Measurements from ENCODE around the gene TBXAS1.
A peak's percentile ranks its signal among the peaks of the same experiment; 100 is the strongest.
"Not testable (repeated sequence)": the region's sequence is repeated elsewhere in the genome, so short reads cannot be mapped to it uniquely, and the experiment has no call there.

Gene TBXAS1

GRCh38 chr7:139825666-139826290 is 3.3 kb upstream of the TBXAS1 start:
- DNase-seq (ENCODE audit: low spot score) (peak; percentile 71), FAIRE-seq (peak; percentile 94)

GRCh38 chr7:139827042-139827441 is 2.0 kb upstream of the TBXAS1 start:
- DNase-seq (ENCODE audit: low spot score) (no peak), FAIRE-seq (no peak)

GRCh38 chr7:139828446-139828845 is 618 bp upstream of the TBXAS1 start:
- no peak for FAIRE-seq
- no peak for DNase-seq (ENCODE audit: low spot score)

- FAIRE-seq: no peak
Measured at GRCh38 chr7:139829775-139830117, 682 bp downstream of the TBXAS1 start.

GRCh38 chr7:139830292-139830691 is 1.2 kb downstream of the TBXAS1 start:
- DNase-seq (ENCODE audit: low spot score) (no peak), FAIRE-seq (peak; percentile 18)

More at GRCh38 chr7:139829775-139830117, 682 bp downstream of the TBXAS1 start:
- no peak for DNase-seq (ENCODE audit: low spot score)

- no peak for DNase-seq (ENCODE audit: low spot score)
Measured at GRCh38 chr7:139830782-139831501, 1.9 kb downstream of the TBXAS1 start.

GRCh38 chr7:139835848-139836247 is 6.8 kb downstream of the TBXAS1 start:
- not testable (repeated sequence) for DNase-seq (ENCODE audit: low spot score); FAIRE-seq

More at GRCh38 chr7:139830782-139831501, 1.9 kb downstream of the TBXAS1 start:
- no peak for FAIRE-seq

GRCh38 chr7:139837291-139837690 is 8.2 kb downstream of the TBXAS1 start:
- not testable (repeated sequence) for FAIRE-seq

GRCh38 chr7:139838276-139838675 is 9.2 kb downstream of the TBXAS1 start:
- no peak for DNase-seq (ENCODE audit: low spot score)
- FAIRE-seq: no peak

More at GRCh38 chr7:139837291-139837690, 8.2 kb downstream of the TBXAS1 start:
- DNase-seq (ENCODE audit: low spot score): not testable (repeated sequence)

- DNase-seq (ENCODE audit: low spot score): no peak
- FAIRE-seq: no peak
Measured at GRCh38 chr7:139838876-139839275, 9.8 kb downstream of the TBXAS1 start.

GRCh38 chr7:139840776-139841175 is 11.7 kb downstream of the TBXAS1 start:
- DNase-seq (ENCODE audit: low spot score): no peak
- FAIRE-seq: no peak

- FAIRE-seq: no peak
- DNase-seq (ENCODE audit: low spot score): no peak
Measured at GRCh38 chr7:139842401-139843210, 13.5 kb downstream of the TBXAS1 start.

- DNase-seq (ENCODE audit: low spot score); FAIRE-seq: not testable (repeated sequence)
Measured at GRCh38 chr7:139843211-139843537, 14.1 kb downstream of the TBXAS1 start.

GRCh38 chr7:139844779-139845442 is 15.8 kb downstream of the TBXAS1 start:
- DNase-seq (ENCODE audit: low spot score) (no peak), FAIRE-seq (no peak)

- DNase-seq (ENCODE audit: low spot score): no peak
- FAIRE-seq: no peak
Measured at GRCh38 chr7:139845443-139845805, 16.4 kb downstream of the TBXAS1 start.

- FAIRE-seq: no peak
Measured at GRCh38 chr7:139846297-139846696, 17.2 kb downstream of the TBXAS1 start.

GRCh38 chr7:139848274-139848673 is 19.2 kb downstream of the TBXAS1 start:
- DNase-seq (ENCODE audit: low spot score) (no peak), FAIRE-seq (no peak)

More at GRCh38 chr7:139846297-139846696, 17.2 kb downstream of the TBXAS1 start:
- DNase-seq (ENCODE audit: low spot score): no peak

GRCh38 chr7:139850906-139851305 is 21.8 kb downstream of the TBXAS1 start:
- DNase-seq (ENCODE audit: low spot score): no peak
- no peak for FAIRE-seq

- DNase-seq (ENCODE audit: low spot score) (no peak), FAIRE-seq (no peak)
Measured at GRCh38 chr7:139851770-139852481, 22.9 kb downstream of the TBXAS1 start.

- no peak for FAIRE-seq
- no peak for DNase-seq (ENCODE audit: low spot score)
Measured at GRCh38 chr7:139852482-139852845, 23.4 kb downstream of the TBXAS1 start.

- FAIRE-seq (no peak), DNase-seq (ENCODE audit: low spot score) (no peak)
Measured at GRCh38 chr7:139853506-139854123, 24.6 kb downstream of the TBXAS1 start.

Measured in RCC 7860 (cell line).